MM.1S (cell line): ENCODE data around the gene SPTBN1.

Experiments used
- EZH2 ChIP-seq: fragments of 300-600 bp; sonication (generic); optimal IDR thresholded peaks from 2 replicates; pipeline ENCODE3; 2017; ENCODE audit warnings: low read depth, mild to moderate bottlenecking, antibody characterized with exemption, low read length, mixed read lengths
- TF ChIP-seq, protein P1 (sequence below): fragments of 300-600 bp; sonication (generic); IDR thresholded peaks from 2 replicates; pipeline ENCODE4 v1.5.1; 2016; ENCODE audit warnings: antibody characterized with exemption, low read length, mixed read lengths

DNA sequence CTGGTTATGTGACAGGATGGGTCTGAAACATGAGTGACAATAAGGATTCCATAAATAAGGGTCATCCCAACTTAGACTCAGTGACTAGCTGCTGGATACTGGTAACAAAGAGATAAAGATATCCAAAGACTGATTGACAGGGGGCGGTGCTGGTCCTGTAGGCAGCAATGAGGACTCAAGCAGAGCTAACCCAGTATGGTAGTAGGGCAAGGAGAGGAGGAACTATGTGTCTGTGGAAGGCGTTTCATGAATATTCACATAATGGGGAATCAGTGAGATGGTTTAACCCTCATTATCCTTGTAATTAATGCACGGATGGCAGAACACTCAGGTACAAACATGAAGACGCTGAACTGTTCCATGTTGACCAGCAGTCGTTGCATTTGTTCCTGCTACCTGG, 164.8 kb downstream of the SPTBN1 start:
- TF ChIP-seq, protein P1, sequence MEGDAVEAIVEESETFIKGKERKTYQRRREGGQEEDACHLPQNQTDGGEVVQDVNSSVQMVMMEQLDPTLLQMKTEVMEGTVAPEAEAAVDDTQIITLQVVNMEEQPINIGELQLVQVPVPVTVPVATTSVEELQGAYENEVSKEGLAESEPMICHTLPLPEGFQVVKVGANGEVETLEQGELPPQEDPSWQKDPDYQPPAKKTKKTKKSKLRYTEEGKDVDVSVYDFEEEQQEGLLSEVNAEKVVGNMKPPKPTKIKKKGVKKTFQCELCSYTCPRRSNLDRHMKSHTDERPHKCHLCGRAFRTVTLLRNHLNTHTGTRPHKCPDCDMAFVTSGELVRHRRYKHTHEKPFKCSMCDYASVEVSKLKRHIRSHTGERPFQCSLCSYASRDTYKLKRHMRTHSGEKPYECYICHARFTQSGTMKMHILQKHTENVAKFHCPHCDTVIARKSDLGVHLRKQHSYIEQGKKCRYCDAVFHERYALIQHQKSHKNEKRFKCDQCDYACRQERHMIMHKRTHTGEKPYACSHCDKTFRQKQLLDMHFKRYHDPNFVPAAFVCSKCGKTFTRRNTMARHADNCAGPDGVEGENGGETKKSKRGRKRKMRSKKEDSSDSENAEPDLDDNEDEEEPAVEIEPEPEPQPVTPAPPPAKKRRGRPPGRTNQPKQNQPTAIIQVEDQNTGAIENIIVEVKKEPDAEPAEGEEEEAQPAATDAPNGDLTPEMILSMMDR: no peak
- no peak for TF ChIP-seq EZH2
